CD14-positive monocyte (primary cell): ENCODE measurements around the gene FOXJ1. TPM values are rescaled to one million over a fixed set of nuclear protein-coding genes. Genes with fewer than 3 reads are reported as not detected.

ENCODE experiments used
- DNase-seq, 3 donors: peaks; one replicate each; pipeline ENCODE4 v3.0.0-alpha.2; 2011 to 2022
- H2AFZ ChIP-seq: 2 replicates; pipeline ENCODE4 v1.6.0; 2012; ENCODE audit warnings: mild to moderate bottlenecking, low read depth, low read length, inconsistent platforms; ENCODE audit not compliant: insufficient read depth, poor library complexity, severe bottlenecking
- H3K27ac ChIP-seq, 2 donors: 1 replicate in 1 of 2; 2 replicates in 1 of 2; pipeline ENCODE4 v1.5.1; 2012 to 2013; ENCODE audit warnings: low read length in 2 of 2, control low read depth in 1 of 2, inconsistent platforms in 1 of 2, low read depth in 1 of 2, mild to moderate bottlenecking in 1 of 2
- H3K27me3 ChIP-seq, 2 donors: one replicate each; pipeline versions ENCODE4 v1.6.0 to v1.6.1; 2011 to 2013; ENCODE audit warnings: low read length in 2 of 2; ENCODE audit not compliant: control insufficient read depth in 2 of 2, insufficient read depth in 2 of 2
- H3K36me3 ChIP-seq, 2 donors: replicated peaks in 1 of 2; 1 replicate in 1 of 2; 2 replicates in 1 of 2; pipeline versions ENCODE4 v1.5.1 to v1.6.1; 2012 to 2013; ENCODE audit warnings: low read length in 2 of 2, control low read depth in 1 of 2, inconsistent platforms in 1 of 2, mild to moderate bottlenecking in 1 of 2; ENCODE audit not compliant: insufficient read depth in 2 of 2, control insufficient read depth in 1 of 2
- H3K4me1 ChIP-seq, 2 donors: 1 replicate in 1 of 2; 2 replicates in 1 of 2; pipeline versions ENCODE4 v1.5.1 to v1.6.1; 2012 to 2013; ENCODE audit warnings: low read length in 2 of 2, control low read depth in 1 of 2, inconsistent platforms in 1 of 2, mild to moderate bottlenecking in 1 of 2, moderate library complexity in 1 of 2; ENCODE audit not compliant: insufficient read depth in 2 of 2, control insufficient read depth in 1 of 2
- H3K4me2 ChIP-seq: replicated peaks from 2 replicates; pipeline ENCODE3; 2012; ENCODE audit warnings: low read length, moderate library complexity, mild to moderate bottlenecking; ENCODE audit not compliant: poor library complexity, severe bottlenecking; ENCODE audit errors: extremely low read depth
- H3K4me3 ChIP-seq, 3 experiments: fragments of 200-600 bp in 1 of 3; sonication (generic) in 1 of 3; replicated peaks in 1 of 3; 1 replicate in 2 of 3; 2 replicates in 1 of 3; pipeline ENCODE4 v1.5.1; 2011 to 2013; ENCODE audit warnings: low read length in 3 of 3, mild to moderate bottlenecking in 3 of 3, control low read depth in 2 of 3, low read depth in 2 of 3, inconsistent platforms in 1 of 3, moderate library complexity in 1 of 3
- H3K79me2 ChIP-seq: 2 replicates; pipeline ENCODE4 v1.6.0; 2012; ENCODE audit warnings: mild to moderate bottlenecking, control low read depth, inconsistent platforms, low read length, moderate library complexity; ENCODE audit not compliant: insufficient read depth
- H3K9ac ChIP-seq: 2 replicates; pipeline ENCODE4 v1.6.0; 2017; ENCODE audit warnings: low read length, mild to moderate bottlenecking; ENCODE audit not compliant: insufficient read depth, poor library complexity, severe bottlenecking
- H3K9me3 ChIP-seq, 2 donors: replicated peaks in 1 of 2; 1 replicate in 1 of 2; 2 replicates in 1 of 2; pipeline versions ENCODE4 v1.5.1 to v1.6.1; 2012 to 2013; ENCODE audit warnings: low read length in 2 of 2, control low read depth in 1 of 2; ENCODE audit not compliant: control insufficient read depth in 1 of 2, insufficient read depth in 1 of 2
- H4K20me1 ChIP-seq: 2 replicates; pipeline ENCODE4 v1.6.0; 2012; ENCODE audit warnings: mild to moderate bottlenecking, low read length, control low read depth, moderate library complexity; ENCODE audit not compliant: insufficient read depth
- H3K27ac Mint-ChIP-seq, 7 donors: one replicate each; pipeline ENCODE4 v1.8.0; 2020; ENCODE audit warnings: mild to moderate bottlenecking in 7 of 7, mixed read lengths in 7 of 7, moderate library complexity in 6 of 7, inconsistent platforms in 2 of 7
- H3K27me3 Mint-ChIP-seq, 3 donors: one replicate each; pipeline ENCODE4 v1.8.0; 2021 to 2022; ENCODE audit warnings: low read depth in 3 of 3, mild to moderate bottlenecking in 3 of 3, mixed read lengths in 3 of 3, moderate library complexity in 3 of 3, inconsistent platforms in 1 of 3
- H3K36me3 Mint-ChIP-seq, 2 donors: one replicate each; pipeline ENCODE4 v1.8.0; 2020; ENCODE audit warnings: mixed read lengths in 2 of 2, inconsistent platforms in 1 of 2, mild to moderate bottlenecking in 1 of 2
- H3K4me1 Mint-ChIP-seq: one replicate; pipeline ENCODE4 v1.8.0; 2020; ENCODE audit warnings: mild to moderate bottlenecking, mixed read lengths
- H3K4me3 Mint-ChIP-seq, 2 donors: one replicate each; pipeline ENCODE4 v1.8.0; 2020; ENCODE audit warnings: mild to moderate bottlenecking in 2 of 2, mixed read lengths in 2 of 2, moderate library complexity in 1 of 2
- H3K9me3 Mint-ChIP-seq, 7 donors: one replicate each; pipeline ENCODE4 v1.8.0; 2020 to 2022; ENCODE audit warnings: mixed read lengths in 7 of 7, mild to moderate bottlenecking in 6 of 7, moderate library complexity in 6 of 7, inconsistent platforms in 2 of 7
- WGBS: methylation state at CpG from one replicate; pipeline ENCODE4 v1.1.5; 2013; ENCODE audit warnings: missing lambda C conversion rate; ENCODE audit not compliant: insufficient coverage; 5-methylcytosine and 5-hydroxymethylcytosine counted together
- intact Hi-C, 2 donors: fragments of 100-400 bp; cut with micrococcal nuclease; formaldehyde crosslinking; loops; one replicate each; pipeline versions ENCODE4 v1.15.0 to v1.15.1; 2023
- polyA plus RNA-seq, 3 donors: library from polyadenylated mRNA; depleted of rRNA in 1 of 3; unstranded in 2 of 3; stranded (reverse) in 1 of 3; fragments of 300-500 nt in 2 of 3; fragments of >200 nt in 1 of 3; fragmentation: Illumina TruSeq in 2 of 3; gene quantifications; 1 replicate in 2 of 3; 2 replicates in 1 of 3; pipeline ENCODE4 v1.2.3, GENCODE V29; 2012 to 2021
- TF ChIP-seq, protein P1 (sequence below): fragments of 200-600 bp; IDR thresholded peaks from one replicate; pipeline ENCODE4 v1.8.0; 2022; ENCODE audit warnings: antibody characterized with exemption, mild to moderate bottlenecking

The FOXJ1 gene
- polyA plus RNA-seq, 3 donors, result not detected

DNA sequence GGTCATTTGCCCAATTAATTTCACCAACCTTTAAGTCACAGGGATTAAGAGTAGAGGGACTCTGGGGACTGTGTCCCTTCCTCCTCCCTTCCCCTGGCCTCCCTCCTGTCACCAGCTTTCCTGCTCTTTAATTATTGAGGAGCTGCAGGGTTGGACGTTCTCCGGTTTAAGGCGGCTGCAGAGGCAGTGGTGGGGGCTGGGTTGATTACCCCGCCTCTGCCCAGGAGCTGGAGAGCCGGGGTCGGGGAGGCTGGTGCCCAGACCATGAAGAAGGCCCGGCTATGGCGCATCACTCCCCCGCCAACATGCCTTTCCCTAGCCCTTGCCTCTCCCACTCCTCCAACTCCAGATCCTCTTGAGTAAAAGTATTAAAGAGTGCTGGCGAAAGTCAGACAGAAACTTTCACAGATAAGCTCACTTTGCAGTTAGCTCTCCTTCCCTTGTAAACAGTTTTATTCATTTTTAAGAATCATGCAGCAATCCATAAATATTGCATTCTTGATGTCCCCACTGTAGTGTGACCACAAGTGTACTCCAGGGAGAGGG, 1.1 kb upstream of the FOXJ1 start:
- Mint-ChIP-seq H3K9me3 (peaks cover 0 to 10% (median 3%) of the 10 kb centered on the region in 7 donors), H3K27ac (peak overlapping the region in 1 of 7 donors; percentile 46), H3K4me1 (peaks cover 57% of the 10 kb centered on the region), H3K4me3 (peak overlapping the region; percentile 77 to 86), H3K27me3 (peaks cover 24 to 49% (median 44%) of the 10 kb centered on the region in 3 donors), H3K36me3 (peaks cover 0 to 10% of the 10 kb centered on the region in 2 donors)
- peaks cover 52 to 60% of the 10 kb centered on the region in 2 donors for H3K4me1 ChIP-seq
- DNase-seq, result no peak
- no peaks in the 10 kb centered on the region for H3K79me2 ChIP-seq
- intact Hi-C loops, result no loop called here
- WGBS, result 100% methylated on average over 1 of the region's 10 CpGs
- no peaks in the 10 kb centered on the region for H3K36me3 ChIP-seq
- H2AFZ ChIP-seq, result no peak overlapping the region
- TF ChIP-seq, protein P1, sequence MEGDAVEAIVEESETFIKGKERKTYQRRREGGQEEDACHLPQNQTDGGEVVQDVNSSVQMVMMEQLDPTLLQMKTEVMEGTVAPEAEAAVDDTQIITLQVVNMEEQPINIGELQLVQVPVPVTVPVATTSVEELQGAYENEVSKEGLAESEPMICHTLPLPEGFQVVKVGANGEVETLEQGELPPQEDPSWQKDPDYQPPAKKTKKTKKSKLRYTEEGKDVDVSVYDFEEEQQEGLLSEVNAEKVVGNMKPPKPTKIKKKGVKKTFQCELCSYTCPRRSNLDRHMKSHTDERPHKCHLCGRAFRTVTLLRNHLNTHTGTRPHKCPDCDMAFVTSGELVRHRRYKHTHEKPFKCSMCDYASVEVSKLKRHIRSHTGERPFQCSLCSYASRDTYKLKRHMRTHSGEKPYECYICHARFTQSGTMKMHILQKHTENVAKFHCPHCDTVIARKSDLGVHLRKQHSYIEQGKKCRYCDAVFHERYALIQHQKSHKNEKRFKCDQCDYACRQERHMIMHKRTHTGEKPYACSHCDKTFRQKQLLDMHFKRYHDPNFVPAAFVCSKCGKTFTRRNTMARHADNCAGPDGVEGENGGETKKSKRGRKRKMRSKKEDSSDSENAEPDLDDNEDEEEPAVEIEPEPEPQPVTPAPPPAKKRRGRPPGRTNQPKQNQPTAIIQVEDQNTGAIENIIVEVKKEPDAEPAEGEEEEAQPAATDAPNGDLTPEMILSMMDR, result no peak
- H3K9ac ChIP-seq, result no peak overlapping the region
- peak overlapping the region in 1 of 3 experiments; percentile 79 for H3K4me3 ChIP-seq
- H3K27ac ChIP-seq, result no peak overlapping the region
- no peak overlapping the region for H3K4me2 ChIP-seq
- H3K27me3 ChIP-seq, result peaks cover 15 to 41% of the 10 kb centered on the region in 2 donors
- peaks cover 0 to 7% of the 10 kb centered on the region in 2 donors for H3K9me3 ChIP-seq
- H4K20me1 ChIP-seq, result no peaks in the 10 kb centered on the region

DNA sequence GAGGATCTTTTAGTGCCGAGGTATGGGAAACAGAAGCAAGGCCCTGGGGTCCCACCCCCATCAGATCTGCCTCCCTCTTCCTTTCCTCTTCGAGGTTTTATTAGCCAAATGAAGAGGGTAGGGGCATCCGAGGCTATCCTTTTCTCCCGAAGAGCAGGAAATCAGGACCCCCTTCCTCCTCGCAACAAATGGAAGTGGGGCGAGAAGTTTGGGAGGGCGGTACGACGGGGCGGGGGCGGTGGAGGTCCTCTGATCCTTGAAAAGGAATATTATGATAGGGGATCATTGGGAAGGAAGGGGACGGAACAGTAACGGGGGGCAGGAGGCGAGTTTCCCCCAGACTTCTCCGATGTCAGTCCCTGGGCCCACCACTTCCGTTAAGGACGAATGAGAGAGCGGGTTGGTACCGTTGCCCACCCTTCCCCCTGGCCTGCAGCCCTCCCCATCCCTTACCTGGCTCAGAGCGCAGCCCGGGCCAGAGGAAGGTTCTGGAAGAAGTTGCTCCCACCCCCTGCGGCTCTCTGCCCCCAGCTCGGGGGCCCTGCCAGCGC, 309 bp downstream of the FOXJ1 start:
- Histone ChIP-seq H3K27ac (no peak overlapping the region), H3K79me2 (no peaks in the 10 kb centered on the region), H3K27me3 (peaks cover 15 to 44% of the 10 kb centered on the region in 2 donors), H3K4me1 (peaks cover 45 to 52% of the 10 kb centered on the region in 2 donors), H3K36me3 (no peaks in the 10 kb centered on the region), H3K4me2 (peak overlapping the region; percentile 84), H3K9ac (no peak overlapping the region), H3K4me3 (peak overlapping the region in 2 of 3 experiments; percentile 35 to 79), H2AFZ (peak overlapping the region; percentile 79), H4K20me1 (no peaks in the 10 kb centered on the region), H3K9me3 (peaks cover 0 to 7% of the 10 kb centered on the region in 2 donors)
- peaks cover 24 to 53% (median 44%) of the 10 kb centered on the region in 3 donors for H3K27me3 Mint-ChIP-seq
- DNase-seq, result no peak
- TF ChIP-seq, protein P1, result no peak
- intact Hi-C loops, result no loop called here
- peaks cover 0 to 10% (median 3%) of the 10 kb centered on the region in 7 donors for H3K9me3 Mint-ChIP-seq
- peaks cover 49% of the 10 kb centered on the region for H3K4me1 Mint-ChIP-seq
- H3K36me3 Mint-ChIP-seq, result peaks cover 0 to 10% of the 10 kb centered on the region in 2 donors
- H3K27ac Mint-ChIP-seq, result no peak overlapping the region
- 0% methylated on average over 6 of the region's 24 CpGs for WGBS
- peak overlapping the region; percentile 77 for H3K4me3 Mint-ChIP-seq
